Measurements from ENCODE around the gene RDH12. TPM values are rescaled to one million over a fixed set of nuclear protein-coding genes. Genes with fewer than 3 reads are reported as not detected.

RDH12 gene
- total RNA-seq, 1 experiment from 2014 or later, result not detected

DNA sequence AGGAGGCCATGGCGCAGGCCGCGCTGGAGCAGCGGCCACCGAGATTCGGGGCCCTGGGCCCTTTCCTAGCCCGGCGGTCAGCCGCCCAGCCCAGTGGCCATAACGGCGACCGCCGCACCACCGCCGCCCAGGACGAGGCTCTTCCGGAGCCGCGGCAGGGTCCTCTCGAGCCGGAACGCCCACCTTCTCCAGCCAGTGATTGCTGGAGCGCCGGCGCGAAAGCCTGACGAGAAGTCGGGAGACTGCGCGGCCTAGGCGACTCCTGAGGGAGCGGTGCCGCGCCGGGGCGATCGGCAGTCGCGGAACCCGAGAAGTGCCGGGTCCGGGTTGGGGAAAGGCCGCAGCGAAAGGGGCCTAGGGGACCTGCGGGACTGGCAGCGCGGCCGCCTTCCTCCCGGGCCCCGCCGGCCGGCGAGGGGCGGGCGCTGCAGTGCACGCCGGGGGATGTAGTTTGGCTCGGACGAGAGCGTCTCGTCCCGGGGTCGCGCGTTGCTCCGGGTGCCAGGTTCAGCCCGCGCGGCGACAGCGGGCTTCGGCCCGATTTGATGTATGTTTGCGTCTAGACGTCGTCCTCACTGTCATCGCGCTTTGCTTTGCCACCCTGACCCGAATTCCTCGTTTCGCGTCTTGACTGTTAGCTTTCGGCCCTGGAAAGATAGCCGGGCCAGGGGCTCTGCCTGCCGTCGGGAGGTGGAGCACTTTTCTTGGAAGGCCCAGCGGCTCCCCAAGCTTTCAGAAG is 27.0 kb upstream of the RDH12 start, which contains the start of gene VTI1B:
Gene VTI1B, minus strand, starts transcription at position 153 of the 739 bp plus-strand sequence. Its CDS starts 143 bp downstream, at position 10.
- POLR2A ChIA-PET, result no interaction called here
- in situ Hi-C loops (cut with HindIII; ENCODE audit: low pct_unique_long_range_greater_than_20kb, low sequenced_read_pairs), result no loop called here
- Histone ChIP-seq H3K27me3 (ENCODE audit: control insufficient read depth, insufficient read depth, low read length) (no peaks in the 10 kb centered on the region), H3K27ac (ENCODE audit: low read length) (peak within 1 kb of the TSS; percentile 79), H3K36me3 (ENCODE audit: control insufficient read depth, insufficient read depth, low read length) (no peaks in the 10 kb centered on the region; the same call in 1 of the 2 replicates), H3K4me1 (ENCODE audit: control insufficient read depth, insufficient read depth, low read length) (peaks cover 7% of the 10 kb centered on the region), H3K4me3 (ENCODE audit: low read depth in 2 of 2, low read length in 2 of 2) (peak within 1 kb of the TSS; percentile 79 to 84), H3K9me3 (ENCODE audit: control insufficient read depth, insufficient read depth, low read depth, low read length) (no peaks in the 10 kb centered on the region)
- no TSS peak for BruUV-seq (replicated peaks)
- DNase-seq (ENCODE audit: low read depth, low spot score) (no peak), ATAC-seq (peak; percentile 97)
- CTCF ChIA-PET, result no interaction called here
- intact Hi-C loops (cut with micrococcal nuclease; ENCODE audit: unreplicated experiment), result no loop called here
- peak; percentile 66; the same call in 1 of the 2 replicates for TF ChIP-seq POLR2AphosphoS5 (IDR thresholded peaks at IDR 0.05; ENCODE audit: low read depth, low read length)
- TF ChIP-seq SIN3A (IDR thresholded peaks at IDR 0.05; ENCODE audit: borderline replicate concordance, insufficient read depth, low read depth, low read length), result peak; percentile 65; the same call in 1 of the 2 replicates
- TF ChIP-seq, protein P1, sequence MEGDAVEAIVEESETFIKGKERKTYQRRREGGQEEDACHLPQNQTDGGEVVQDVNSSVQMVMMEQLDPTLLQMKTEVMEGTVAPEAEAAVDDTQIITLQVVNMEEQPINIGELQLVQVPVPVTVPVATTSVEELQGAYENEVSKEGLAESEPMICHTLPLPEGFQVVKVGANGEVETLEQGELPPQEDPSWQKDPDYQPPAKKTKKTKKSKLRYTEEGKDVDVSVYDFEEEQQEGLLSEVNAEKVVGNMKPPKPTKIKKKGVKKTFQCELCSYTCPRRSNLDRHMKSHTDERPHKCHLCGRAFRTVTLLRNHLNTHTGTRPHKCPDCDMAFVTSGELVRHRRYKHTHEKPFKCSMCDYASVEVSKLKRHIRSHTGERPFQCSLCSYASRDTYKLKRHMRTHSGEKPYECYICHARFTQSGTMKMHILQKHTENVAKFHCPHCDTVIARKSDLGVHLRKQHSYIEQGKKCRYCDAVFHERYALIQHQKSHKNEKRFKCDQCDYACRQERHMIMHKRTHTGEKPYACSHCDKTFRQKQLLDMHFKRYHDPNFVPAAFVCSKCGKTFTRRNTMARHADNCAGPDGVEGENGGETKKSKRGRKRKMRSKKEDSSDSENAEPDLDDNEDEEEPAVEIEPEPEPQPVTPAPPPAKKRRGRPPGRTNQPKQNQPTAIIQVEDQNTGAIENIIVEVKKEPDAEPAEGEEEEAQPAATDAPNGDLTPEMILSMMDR (IDR thresholded peaks at IDR 0.05), result 0 out of 2 replicates have a peak, but pooled peaks have one; percentile 12
- TF ChIP-seq, protein P2, sequence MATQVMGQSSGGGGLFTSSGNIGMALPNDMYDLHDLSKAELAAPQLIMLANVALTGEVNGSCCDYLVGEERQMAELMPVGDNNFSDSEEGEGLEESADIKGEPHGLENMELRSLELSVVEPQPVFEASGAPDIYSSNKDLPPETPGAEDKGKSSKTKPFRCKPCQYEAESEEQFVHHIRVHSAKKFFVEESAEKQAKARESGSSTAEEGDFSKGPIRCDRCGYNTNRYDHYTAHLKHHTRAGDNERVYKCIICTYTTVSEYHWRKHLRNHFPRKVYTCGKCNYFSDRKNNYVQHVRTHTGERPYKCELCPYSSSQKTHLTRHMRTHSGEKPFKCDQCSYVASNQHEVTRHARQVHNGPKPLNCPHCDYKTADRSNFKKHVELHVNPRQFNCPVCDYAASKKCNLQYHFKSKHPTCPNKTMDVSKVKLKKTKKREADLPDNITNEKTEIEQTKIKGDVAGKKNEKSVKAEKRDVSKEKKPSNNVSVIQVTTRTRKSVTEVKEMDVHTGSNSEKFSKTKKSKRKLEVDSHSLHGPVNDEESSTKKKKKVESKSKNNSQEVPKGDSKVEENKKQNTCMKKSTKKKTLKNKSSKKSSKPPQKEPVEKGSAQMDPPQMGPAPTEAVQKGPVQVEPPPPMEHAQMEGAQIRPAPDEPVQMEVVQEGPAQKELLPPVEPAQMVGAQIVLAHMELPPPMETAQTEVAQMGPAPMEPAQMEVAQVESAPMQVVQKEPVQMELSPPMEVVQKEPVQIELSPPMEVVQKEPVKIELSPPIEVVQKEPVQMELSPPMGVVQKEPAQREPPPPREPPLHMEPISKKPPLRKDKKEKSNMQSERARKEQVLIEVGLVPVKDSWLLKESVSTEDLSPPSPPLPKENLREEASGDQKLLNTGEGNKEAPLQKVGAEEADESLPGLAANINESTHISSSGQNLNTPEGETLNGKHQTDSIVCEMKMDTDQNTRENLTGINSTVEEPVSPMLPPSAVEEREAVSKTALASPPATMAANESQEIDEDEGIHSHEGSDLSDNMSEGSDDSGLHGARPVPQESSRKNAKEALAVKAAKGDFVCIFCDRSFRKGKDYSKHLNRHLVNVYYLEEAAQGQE (IDR thresholded peaks at IDR 0.05; ENCODE audit: insufficient read depth in 1 of 2, low read depth in 2 of 2, low read length in 1 of 2), result no peak

GRCh38 chr14:67675219-67675582 is 26.5 kb upstream of the RDH12 start:
- in situ Hi-C loops (cut with HindIII; ENCODE audit: low pct_unique_long_range_greater_than_20kb, low sequenced_read_pairs), result no loop called here
- TF ChIP-seq, protein P2 (IDR thresholded peaks at IDR 0.05; ENCODE audit: insufficient read depth in 1 of 2, low read depth in 2 of 2, low read length in 1 of 2), result no peak
- TF ChIP-seq, protein P1 (IDR thresholded peaks at IDR 0.05), result no peak; the same call in 1 of the 2 replicates
- TF ChIP-seq POLR2AphosphoS5 (IDR thresholded peaks at IDR 0.05; ENCODE audit: low read depth, low read length) (no peak), TCF7L2 (IDR thresholded peaks at IDR 0.05; ENCODE audit: low read depth, low read length) (no peak), SIN3A (IDR thresholded peaks at IDR 0.05; ENCODE audit: borderline replicate concordance, insufficient read depth, low read depth, low read length) (no peak)
- no TSS peak for BruUV-seq (replicated peaks)
- peaks cover 7% of the 10 kb centered on the region for H3K4me1 ChIP-seq (ENCODE audit: control insufficient read depth, insufficient read depth, low read length)
- no peaks in the 10 kb centered on the region for H3K27me3 ChIP-seq (ENCODE audit: control insufficient read depth, insufficient read depth, low read length)
- intact Hi-C loops (cut with micrococcal nuclease; ENCODE audit: unreplicated experiment), result no loop called here
- H3K27ac ChIP-seq (ENCODE audit: low read length), result peak overlapping the region; percentile 79
- ATAC-seq (no peak), DNase-seq (ENCODE audit: low read depth, low spot score) (no peak)
- CTCF ChIA-PET, result no interaction called here
- H3K36me3 ChIP-seq (ENCODE audit: control insufficient read depth, insufficient read depth, low read length), result no peaks in the 10 kb centered on the region; the same call in 1 of the 2 replicates
- no peaks in the 10 kb centered on the region for H3K9me3 ChIP-seq (ENCODE audit: control insufficient read depth, insufficient read depth, low read depth, low read length)
- H3K4me3 ChIP-seq (ENCODE audit: low read depth in 2 of 2, low read length in 2 of 2), result peak overlapping the region; percentile 79 to 84
- POLR2A ChIA-PET, result no interaction called here
